Heart left ventricle (tissue), 13 donors: ENCODE measurements around the gene FAHD1.

Source experiments
- POLR2A ChIP-seq, 2 donors: fragments of 450-650 bp; IDR thresholded peaks; one replicate each; pipeline ENCODE4 v1.6.1; 2017; ENCODE audit warnings: antibody characterized with exemption in 2 of 2, mild to moderate bottlenecking in 2 of 2, moderate library complexity in 2 of 2
- TF ChIP-seq, protein P1 (sequence below), 12 donors: fragments of 200-600 bp; sonication (generic) in 4 of 12; IDR thresholded peaks; one replicate each; pipeline versions ENCODE4 v1.5.0 to v1.8.0; 2018 to 2022; ENCODE audit warnings: antibody characterized with exemption in 12 of 12, mild to moderate bottlenecking in 5 of 12
- donor health status: ischemic (EF 13 %, LVEDD 7.1; RV severe dilation, severe dysfunction).
- donor health status: DM: no; HTN: yes; CAD: no.
- donor health status: DM: no; HTN: no; CAD: no.
- donor health status: ischemic (EF 25% LVEDD 6.9; RV normal size, moderate dysfunction).
- donor health status: ischemic (EF 25% LVEDD 5.7; RV mildly dilated, moderate dysfunction).
- donor health status: ischemic (EF 35%, LVEDD 5.7; RV mildly dilated, moderate dysfunction).
- donor health status: nonischemic (EF 11% LVEDD 7.7; RV severe dilation, severe dysfunction).
- donor health status: DM: yes; HTN: yes; CAD: no.
- donor health status: PGD.
- donor health status: ischemic (EF 29% LVEDD 5.4; RV normal size, mild dysfunction).
- donor health status: nonischemic (EF 23%, LVEDD 6.1; RV moderate dilation, normal function).

DNA sequence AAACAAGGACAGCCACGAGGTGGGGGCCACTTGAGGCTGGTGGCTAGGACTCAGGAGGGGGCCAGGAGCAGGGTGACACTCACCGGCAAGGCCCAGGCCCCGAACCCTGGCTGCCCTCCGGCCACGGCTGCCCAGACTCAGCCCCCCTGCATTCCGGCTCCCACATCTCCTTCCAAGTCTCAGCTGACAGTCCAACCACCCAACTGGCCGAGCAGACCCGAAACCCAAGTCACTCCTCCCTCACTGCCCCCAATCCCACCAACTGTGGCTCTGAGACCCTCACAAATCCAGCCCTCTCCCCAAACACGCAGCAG, 9.8 kb upstream of the FAHD1 start:
- TF ChIP-seq, protein P1, sequence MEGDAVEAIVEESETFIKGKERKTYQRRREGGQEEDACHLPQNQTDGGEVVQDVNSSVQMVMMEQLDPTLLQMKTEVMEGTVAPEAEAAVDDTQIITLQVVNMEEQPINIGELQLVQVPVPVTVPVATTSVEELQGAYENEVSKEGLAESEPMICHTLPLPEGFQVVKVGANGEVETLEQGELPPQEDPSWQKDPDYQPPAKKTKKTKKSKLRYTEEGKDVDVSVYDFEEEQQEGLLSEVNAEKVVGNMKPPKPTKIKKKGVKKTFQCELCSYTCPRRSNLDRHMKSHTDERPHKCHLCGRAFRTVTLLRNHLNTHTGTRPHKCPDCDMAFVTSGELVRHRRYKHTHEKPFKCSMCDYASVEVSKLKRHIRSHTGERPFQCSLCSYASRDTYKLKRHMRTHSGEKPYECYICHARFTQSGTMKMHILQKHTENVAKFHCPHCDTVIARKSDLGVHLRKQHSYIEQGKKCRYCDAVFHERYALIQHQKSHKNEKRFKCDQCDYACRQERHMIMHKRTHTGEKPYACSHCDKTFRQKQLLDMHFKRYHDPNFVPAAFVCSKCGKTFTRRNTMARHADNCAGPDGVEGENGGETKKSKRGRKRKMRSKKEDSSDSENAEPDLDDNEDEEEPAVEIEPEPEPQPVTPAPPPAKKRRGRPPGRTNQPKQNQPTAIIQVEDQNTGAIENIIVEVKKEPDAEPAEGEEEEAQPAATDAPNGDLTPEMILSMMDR (IDR thresholded peaks at IDR 0.05): no peak
- TF ChIP-seq POLR2A (IDR thresholded peaks at IDR 0.05): no peak
